Endometrium (tissue), 2 donors: Measurements from ENCODE around the gene SENP8.
"Not testable (repeated sequence)": the region's sequence is repeated elsewhere in the genome, so short reads cannot be mapped to it uniquely, and the experiment has no call there.

Experiments used
- FAIRE-seq: peaks from 2 replicates; lab custom pipeline; 2012; peaks lifted over from hg19 to GRCh38; lab: Jason Lieb, UNC
- donor health status: control.
- donor health status: control.

SENP8 gene

GRCh38 chr15:72155635-72156616 is 37.7 kb downstream of the SENP8 start:
- no peak for FAIRE-seq

GRCh38 chr15:72156928-72157327 is 38.7 kb downstream of the SENP8 start:
- FAIRE-seq: no peak

- no peak for FAIRE-seq
These were observed 42.6 kb downstream of the SENP8 start for GRCh38 chr15:72160696-72161245.

DNA sequence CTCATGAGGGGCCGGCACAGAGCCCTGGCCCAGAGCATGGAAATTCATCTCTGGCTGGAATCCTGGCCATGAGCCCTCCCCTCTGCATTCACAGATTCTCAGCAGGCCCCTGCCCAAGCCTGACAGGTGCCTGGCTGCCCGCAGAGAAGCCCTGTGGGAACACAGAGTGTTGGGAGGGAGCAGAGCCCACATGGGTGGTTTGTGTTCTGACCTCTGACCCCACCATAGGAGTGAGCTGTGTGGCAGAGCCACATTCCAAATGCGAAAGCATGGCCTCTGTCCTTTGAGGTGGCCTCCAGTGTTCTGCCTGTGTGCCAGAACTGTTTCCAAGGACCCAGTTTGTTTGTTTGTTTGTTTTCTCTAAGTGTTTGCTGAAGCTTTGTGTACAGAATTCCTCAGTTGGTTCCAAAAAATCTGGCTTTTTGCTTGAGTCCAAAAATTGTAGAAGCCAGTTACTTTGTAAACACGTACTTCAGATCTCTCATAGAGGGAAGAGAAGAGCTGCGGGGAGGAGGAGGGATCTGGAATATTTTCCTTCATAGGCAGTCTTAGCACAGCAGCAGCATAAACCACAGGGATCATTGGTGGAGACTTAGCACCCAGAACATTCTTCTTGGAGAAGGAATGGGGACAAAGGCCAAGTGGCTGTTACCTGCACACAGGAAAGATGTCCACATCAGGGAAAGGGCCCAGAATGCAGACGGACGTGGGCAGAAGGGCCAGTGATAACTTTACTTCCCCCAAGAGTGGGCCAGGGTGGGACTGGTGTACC is 43.3 kb downstream of the SENP8 start:
- FAIRE-seq: no peak

- FAIRE-seq: no peak
These were observed 44.4 kb downstream of the SENP8 start for GRCh38 chr15:72162569-72162968.

GRCh38 chr15:72163719-72164118 is 45.5 kb downstream of the SENP8 start:
- FAIRE-seq: no peak

GRCh38 chr15:72166716-72167417 is 48.7 kb downstream of the SENP8 start:
- no peak for FAIRE-seq

DNA sequence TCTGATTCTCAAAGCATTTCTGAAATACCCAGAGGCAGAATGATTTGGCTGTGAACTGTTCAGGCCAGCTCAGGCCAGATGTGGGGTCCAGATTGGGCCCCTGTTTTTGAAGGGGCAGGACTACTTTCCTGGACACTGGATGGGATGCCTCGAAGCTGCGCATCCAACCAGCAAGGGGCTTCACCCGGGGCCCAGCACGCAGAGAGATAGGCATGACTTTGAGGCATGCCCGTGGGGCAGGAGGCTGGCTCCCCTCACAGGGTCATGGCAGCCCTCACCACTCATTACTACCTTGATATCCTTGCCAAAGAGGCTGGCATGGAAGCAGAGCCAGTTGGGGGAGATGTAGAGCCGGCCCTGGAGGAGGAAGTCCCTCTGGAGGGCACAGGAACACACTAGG is 49.2 kb downstream of the SENP8 start:
- FAIRE-seq: no peak

- FAIRE-seq: no peak
These were observed 50.1 kb downstream of the SENP8 start for GRCh38 chr15:72168131-72168807.

DNA sequence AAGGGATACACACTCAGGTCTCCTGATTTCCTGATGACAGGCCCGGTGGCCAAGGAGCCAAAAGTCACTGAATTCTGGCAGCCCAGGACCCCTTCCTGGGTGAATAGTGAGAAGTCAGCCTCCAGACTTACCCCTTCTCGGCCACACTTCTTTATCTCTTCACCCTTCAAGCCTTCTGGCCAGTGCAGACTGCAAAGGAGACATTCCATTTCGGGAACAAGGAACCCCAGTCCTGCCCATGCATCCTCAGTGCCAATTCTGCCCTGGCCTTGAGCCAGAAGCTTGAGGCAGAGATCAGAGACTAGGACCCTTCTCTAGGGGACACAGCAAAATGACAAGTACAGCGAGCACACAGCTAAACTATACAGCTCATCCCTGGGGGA is 50.6 kb downstream of the SENP8 start:
- FAIRE-seq: no peak

GRCh38 chr15:72169236-72169920 is 51.2 kb downstream of the SENP8 start:
- FAIRE-seq: no peak

DNA sequence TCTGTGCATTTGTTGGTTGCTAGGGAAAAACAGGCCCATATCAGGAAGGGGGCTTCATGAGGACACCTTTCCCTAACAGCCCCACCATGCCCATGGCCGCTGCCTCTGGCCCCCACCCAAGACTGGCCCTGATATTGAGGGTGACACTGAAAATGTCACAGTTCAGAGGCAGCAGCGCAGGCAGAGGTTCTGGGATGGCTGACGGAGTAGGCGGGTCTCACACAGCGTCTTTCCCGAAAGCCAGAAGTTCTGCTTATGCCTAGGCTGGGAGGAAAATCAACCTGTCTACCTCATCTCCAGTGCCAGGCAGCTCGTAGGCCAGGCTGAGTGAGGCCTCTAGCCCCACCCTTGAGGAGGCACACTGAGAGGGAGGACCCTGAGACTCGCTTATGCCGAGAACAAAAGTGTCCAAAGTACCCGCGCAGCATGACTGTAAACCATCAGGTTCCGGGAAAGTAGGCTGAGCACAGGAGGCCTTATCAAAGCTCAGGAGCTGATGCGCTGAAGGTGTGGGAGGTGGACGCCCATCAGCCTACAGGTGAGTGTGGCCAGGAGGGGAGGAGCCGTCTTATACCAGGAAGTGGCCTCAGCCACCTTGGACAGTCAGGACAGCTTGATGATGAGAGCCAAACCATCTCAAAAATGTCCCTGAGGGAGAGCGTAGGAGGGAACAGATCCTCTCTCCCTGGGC is 51.9 kb downstream of the SENP8 start:
- no peak for FAIRE-seq

DNA sequence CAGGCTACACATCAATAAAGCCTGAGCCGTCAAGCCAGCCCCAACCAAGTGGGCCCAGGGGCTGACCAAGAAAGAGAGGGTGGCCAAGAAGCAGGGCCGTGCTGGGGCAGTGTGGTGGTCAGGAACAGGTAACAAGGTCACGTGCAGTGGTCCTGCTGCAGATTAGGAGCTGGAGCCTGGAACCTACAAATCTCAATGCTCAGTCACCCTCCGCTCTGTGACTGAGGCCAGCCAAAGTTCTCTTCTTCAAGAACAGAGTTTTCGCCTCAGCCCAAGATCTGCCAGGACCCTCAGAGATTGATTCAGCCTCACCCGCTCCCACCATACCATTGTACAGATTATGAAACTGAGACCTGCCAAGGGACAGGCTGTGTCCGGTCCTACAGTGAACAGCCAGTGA is 52.5 kb downstream of the SENP8 start:
- no peak for FAIRE-seq

GRCh38 chr15:72171978-72172377 is 53.8 kb downstream of the SENP8 start:
- FAIRE-seq: not testable (repeated sequence)

- FAIRE-seq: no peak
These were observed 54.6 kb downstream of the SENP8 start for GRCh38 chr15:72172796-72173195.

GRCh38 chr15:72173401-72173800 is 55.2 kb downstream of the SENP8 start:
- FAIRE-seq: no peak

- FAIRE-seq: no peak
These were observed 55.8 kb downstream of the SENP8 start for GRCh38 chr15:72173864-72174550.

DNA sequence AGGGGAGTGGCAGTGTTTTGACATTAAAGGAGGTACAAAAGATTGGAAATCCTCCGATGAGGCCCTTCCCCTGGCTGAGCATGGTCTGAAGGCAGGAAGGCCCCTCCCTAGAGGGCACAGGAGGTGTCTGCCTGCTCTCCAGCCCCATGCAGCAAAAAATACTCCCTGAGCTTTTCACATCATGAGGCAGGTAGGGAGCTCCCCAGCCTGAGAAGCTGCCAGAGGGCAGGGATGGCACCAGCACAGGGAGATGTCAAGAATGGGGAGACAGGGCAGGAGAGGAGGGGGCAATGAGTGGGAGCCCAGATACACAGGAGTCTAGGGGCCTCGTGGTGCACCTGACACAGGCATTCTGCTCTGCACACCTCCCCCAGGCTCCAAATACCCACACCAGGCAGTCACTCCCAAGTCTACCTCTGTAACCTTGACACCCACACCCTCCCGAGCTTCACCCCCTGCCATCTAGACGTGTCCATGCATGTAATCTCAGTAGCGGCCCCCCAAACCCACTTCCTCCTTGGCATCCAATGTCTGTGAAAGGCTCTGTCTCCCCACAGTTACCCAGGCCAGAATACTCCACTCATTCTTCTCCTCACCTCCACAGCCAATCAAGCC is 56.5 kb downstream of the SENP8 start:
- no peak for FAIRE-seq
